ENCODE measurements around the gene ARHGAP23.
A peak's percentile ranks its signal among the peaks of the same experiment; 100 is the strongest.

ARHGAP23 gene

GRCh38 chr17:38439436-38439835 is 11.2 kb downstream of the ARHGAP23 start:
- intact Hi-C loops (cut with DNase I): no loop called here
- DNase-seq: no peak

- intact Hi-C loops (cut with DNase I): loop anchor here (5.0 kb wide), 1 partner anchor 41 kb away; no protein-coding TSS in a partner anchor
These were observed 12.5 kb downstream of the ARHGAP23 start for GRCh38 chr17:38440614-38441397.

GRCh38 chr17:38441429-38442061 is 13.3 kb downstream of the ARHGAP23 start:
- intact Hi-C loops (cut with DNase I): loop anchor here (5.0 kb wide), 1 partner anchor 41 kb away; no protein-coding TSS in a partner anchor
- peak in 1 of 10 donors; percentile 86 for DNase-seq

More at GRCh38 chr17:38440614-38441397, 12.5 kb downstream of the ARHGAP23 start:
- DNase-seq: no peak

GRCh38 chr17:38442548-38442947 is 14.3 kb downstream of the ARHGAP23 start:
- intact Hi-C loops (cut with DNase I): loop anchor here (5.0 kb wide), 1 partner anchor 40 kb away; no protein-coding TSS in a partner anchor

GRCh38 chr17:38443356-38444031 is 15.2 kb downstream of the ARHGAP23 start:
- intact Hi-C loops (cut with DNase I): loop anchor here (5.0 kb wide), 1 partner anchor 39 kb away; no protein-coding TSS in a partner anchor

More at GRCh38 chr17:38442548-38442947, 14.3 kb downstream of the ARHGAP23 start:
- no peak for DNase-seq

GRCh38 chr17:38444151-38444550 is 15.9 kb downstream of the ARHGAP23 start:
- intact Hi-C loops (cut with DNase I): loop anchor here (5.0 kb wide), 1 partner anchor 38 kb away; no protein-coding TSS in a partner anchor
- peak; percentile 60 to 96 (median 76) for DNase-seq

More at GRCh38 chr17:38443356-38444031, 15.2 kb downstream of the ARHGAP23 start:
- no peak for DNase-seq

GRCh38 chr17:38447502-38448085 is 19.3 kb downstream of the ARHGAP23 start:
- no peak for DNase-seq
- intact Hi-C loops (cut with DNase I): no loop called here

GRCh38 chr17:38448208-38448771 is 20.0 kb downstream of the ARHGAP23 start:
- DNase-seq: no peak
- intact Hi-C loops (cut with DNase I): no loop called here

- DNase-seq: no peak
- intact Hi-C loops (cut with DNase I): no loop called here
These were observed 21.1 kb downstream of the ARHGAP23 start for GRCh38 chr17:38449364-38449763.

GRCh38 chr17:38450557-38451029 is 22.3 kb downstream of the ARHGAP23 start:
- intact Hi-C loops (cut with DNase I): no loop called here
- no peak for DNase-seq

- intact Hi-C loops (cut with DNase I): no loop called here
- no peak for DNase-seq
These were observed 23.0 kb downstream of the ARHGAP23 start for GRCh38 chr17:38451030-38451839.

GRCh38 chr17:38451840-38452529 is 23.7 kb downstream of the ARHGAP23 start:
- peak in 2 of 10 donors; percentile 57 to 83 for DNase-seq
- intact Hi-C loops (cut with DNase I): no loop called here

GRCh38 chr17:38452719-38453118 is 24.5 kb downstream of the ARHGAP23 start:
- DNase-seq: no peak
- intact Hi-C loops (cut with DNase I): no loop called here

- intact Hi-C loops (cut with DNase I): loop anchor here (1.0 kb wide), 1 partner anchor 10 kb away; no protein-coding TSS in a partner anchor
- DNase-seq: peak in 1 of 10 donors; percentile 59
These were observed 25.7 kb downstream of the ARHGAP23 start for GRCh38 chr17:38453951-38454421.

- intact Hi-C loops (cut with DNase I): loop anchor here (1.0 kb wide), 1 partner anchor 10 kb away; no protein-coding TSS in a partner anchor
- peak; percentile 81 to 99 (median 94) for DNase-seq
These were observed 26.3 kb downstream of the ARHGAP23 start for GRCh38 chr17:38454532-38454931.

GRCh38 chr17:38455288-38455915 is 27.1 kb downstream of the ARHGAP23 start:
- no peak for DNase-seq
- intact Hi-C loops (cut with DNase I): no loop called here

- no peak for DNase-seq
- intact Hi-C loops (cut with DNase I): no loop called here
These were observed 28.0 kb downstream of the ARHGAP23 start for GRCh38 chr17:38456031-38456815.

Measured in posterior cingulate gyrus (tissue), 11 donors.